Measurements from ENCODE around the gene KIF21A. TPM values are rescaled to one million over a fixed set of nuclear protein-coding genes. Genes with fewer than 3 reads are reported as not detected.

The KIF21A gene, protein sequence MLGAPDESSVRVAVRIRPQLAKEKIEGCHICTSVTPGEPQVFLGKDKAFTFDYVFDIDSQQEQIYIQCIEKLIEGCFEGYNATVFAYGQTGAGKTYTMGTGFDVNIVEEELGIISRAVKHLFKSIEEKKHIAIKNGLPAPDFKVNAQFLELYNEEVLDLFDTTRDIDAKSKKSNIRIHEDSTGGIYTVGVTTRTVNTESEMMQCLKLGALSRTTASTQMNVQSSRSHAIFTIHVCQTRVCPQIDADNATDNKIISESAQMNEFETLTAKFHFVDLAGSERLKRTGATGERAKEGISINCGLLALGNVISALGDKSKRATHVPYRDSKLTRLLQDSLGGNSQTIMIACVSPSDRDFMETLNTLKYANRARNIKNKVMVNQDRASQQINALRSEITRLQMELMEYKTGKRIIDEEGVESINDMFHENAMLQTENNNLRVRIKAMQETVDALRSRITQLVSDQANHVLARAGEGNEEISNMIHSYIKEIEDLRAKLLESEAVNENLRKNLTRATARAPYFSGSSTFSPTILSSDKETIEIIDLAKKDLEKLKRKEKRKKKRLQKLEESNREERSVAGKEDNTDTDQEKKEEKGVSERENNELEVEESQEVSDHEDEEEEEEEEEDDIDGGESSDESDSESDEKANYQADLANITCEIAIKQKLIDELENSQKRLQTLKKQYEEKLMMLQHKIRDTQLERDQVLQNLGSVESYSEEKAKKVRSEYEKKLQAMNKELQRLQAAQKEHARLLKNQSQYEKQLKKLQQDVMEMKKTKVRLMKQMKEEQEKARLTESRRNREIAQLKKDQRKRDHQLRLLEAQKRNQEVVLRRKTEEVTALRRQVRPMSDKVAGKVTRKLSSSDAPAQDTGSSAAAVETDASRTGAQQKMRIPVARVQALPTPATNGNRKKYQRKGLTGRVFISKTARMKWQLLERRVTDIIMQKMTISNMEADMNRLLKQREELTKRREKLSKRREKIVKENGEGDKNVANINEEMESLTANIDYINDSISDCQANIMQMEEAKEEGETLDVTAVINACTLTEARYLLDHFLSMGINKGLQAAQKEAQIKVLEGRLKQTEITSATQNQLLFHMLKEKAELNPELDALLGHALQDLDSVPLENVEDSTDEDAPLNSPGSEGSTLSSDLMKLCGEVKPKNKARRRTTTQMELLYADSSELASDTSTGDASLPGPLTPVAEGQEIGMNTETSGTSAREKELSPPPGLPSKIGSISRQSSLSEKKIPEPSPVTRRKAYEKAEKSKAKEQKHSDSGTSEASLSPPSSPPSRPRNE (N-terminal part only)
- total RNA-seq (10 to 100 TPM; 23.1 to 33.6 (median 29.8) TPM), polyA plus RNA-seq (10 to 100 TPM in 2 of 3 donors, 1 to 10 TPM in 1; 8.5 to 29.4 (median 15.7) TPM)
- long read RNA-seq, donor 1, partial matches to known transcripts, result 7 of 8 reads
- long read RNA-seq, donor 1, other reads (novel, unspliced or antisense), result 1 of 8 reads
- long read RNA-seq, donor 2, partial matches to known transcripts, result 23 of 30 reads
- long read RNA-seq, donor 2, other reads (novel, unspliced or antisense), result 7 of 30 reads

DNA sequence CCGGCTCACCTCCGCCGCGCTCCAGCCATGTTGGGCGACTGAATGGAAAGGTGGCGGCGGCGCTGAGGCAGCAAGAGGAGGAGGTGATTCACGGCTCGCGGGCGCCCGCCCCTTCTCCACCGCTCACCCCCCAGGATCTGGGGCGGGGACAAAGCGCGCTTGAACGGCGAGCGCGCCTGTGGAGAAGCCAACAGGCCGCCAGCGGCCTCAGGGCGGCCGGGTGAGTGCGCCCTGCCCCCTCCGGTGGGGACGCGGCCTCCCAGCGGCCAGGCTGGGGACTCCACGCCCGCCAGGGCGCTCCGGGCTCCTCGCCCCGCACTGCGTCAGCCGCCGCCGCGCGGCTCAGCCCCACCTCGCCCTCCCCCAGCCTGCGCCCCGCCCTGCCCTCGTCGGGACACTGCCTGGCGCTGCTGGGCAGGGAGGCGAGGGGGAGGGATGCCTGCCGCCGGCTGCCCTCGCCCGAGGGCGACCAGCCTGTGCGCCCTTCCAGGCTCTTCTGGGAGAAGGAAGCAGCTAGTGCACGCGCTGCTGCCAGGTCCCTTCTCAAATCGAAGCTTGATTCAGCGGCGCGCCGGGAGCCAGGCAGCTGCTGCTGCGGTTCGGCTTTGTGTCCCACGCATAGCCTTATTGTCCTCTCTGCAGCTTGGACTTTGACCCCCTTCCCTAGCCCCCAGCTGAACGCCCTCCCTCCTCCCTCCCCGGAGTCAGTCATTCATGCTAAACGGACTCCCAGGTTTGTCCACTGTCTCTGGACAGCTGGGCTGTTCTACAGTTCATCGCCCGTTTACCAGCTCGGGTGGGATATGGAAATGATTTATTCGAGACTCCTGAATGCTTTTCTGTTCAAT lies at the start of gene KIF21A:
Gene KIF21A, minus strand, starts transcription at position 40 of the 848 bp plus-strand sequence. CDS start 150 bp downstream, outside the sequence.
- peak; percentile 93 to 96 for DNase-seq
- TF ChIP-seq CTCF (IDR thresholded peaks at IDR 0.05), result peak; percentile 75
- Histone ChIP-seq H3K4me1 (peaks cover 23% of the 10 kb centered on the region), H3K36me3 (ENCODE audit: insufficient read depth in 1 of 2, low read depth in 1 of 2) (no peaks in the 10 kb centered on the region), H3K27ac (peak within 1 kb of the TSS; percentile 91), H3K27me3 (ENCODE audit: insufficient read depth in 3 of 3, low read length in 2 of 3) (no peaks in the 10 kb centered on the region), H3K4me3 (peak within 1 kb of the TSS; percentile 95), H3K9me3 (no peaks in the 10 kb centered on the region)
- ATAC-seq, result peak; percentile 93 to 98 (median 94)
- WGBS, 3 donors, result 0 to 2% (median 1%) methylated on average over 33 to 72 of the region's 72 CpGs
- intact Hi-C loops (cut with DNase I), result no loop called here

DNA sequence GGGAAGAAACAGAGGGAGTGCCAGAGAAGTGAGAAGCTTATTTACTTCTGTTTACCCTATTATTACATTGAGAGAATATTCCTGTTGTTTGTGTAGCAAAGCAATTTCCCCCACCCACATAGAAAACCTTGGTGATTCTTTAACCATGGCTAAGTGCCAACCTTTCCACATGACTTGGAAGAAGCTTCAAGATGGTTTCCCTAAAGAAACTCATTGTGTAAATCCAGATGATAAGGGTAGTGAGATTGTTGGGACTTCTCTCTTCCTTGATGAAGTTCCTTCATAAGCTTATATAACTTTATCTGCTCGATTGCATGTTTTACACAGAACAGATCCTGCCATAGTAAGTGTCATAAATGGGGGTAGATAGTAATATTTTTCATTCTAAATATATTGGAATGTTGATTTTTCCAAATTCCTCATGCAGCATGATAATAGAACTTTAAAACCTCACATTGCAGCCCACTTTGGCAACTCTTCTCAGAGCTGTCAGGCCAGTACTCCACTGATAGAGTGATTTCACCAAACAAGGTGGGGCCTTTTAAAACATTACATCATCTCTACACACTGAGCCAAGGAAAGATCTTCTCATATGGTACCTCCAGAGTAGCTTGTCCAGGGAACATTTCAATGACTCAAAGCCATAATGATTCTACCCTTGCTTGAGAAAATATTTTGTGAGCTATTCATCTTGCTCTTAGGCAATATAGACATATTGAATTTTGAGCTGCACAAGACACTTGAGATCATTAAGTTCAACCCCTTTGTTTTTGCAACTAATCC lies 47.8 kb upstream of the KIF21A start:
- no peaks in the 10 kb centered on the region for H3K27me3 ChIP-seq (ENCODE audit: insufficient read depth in 3 of 3, low read length in 2 of 3)
- H3K27ac ChIP-seq, result no peak overlapping the region
- intact Hi-C loops (cut with DNase I), result no loop called here
- H3K4me3 ChIP-seq, result no peak overlapping the region
- ATAC-seq, result peak; percentile 30 to 56 (median 40)
- H3K36me3 ChIP-seq (ENCODE audit: insufficient read depth in 1 of 2, low read depth in 1 of 2), result no peaks in the 10 kb centered on the region
- DNase-seq, result no peak
- H3K4me1 ChIP-seq, result no peaks in the 10 kb centered on the region
- no peaks in the 10 kb centered on the region for H3K9me3 ChIP-seq
- TF ChIP-seq CTCF (IDR thresholded peaks at IDR 0.05), result no peak
- WGBS, 3 donors, result 71 to 81% (median 76%) methylated on average over 1 of the region's 1 CpG

DNA sequence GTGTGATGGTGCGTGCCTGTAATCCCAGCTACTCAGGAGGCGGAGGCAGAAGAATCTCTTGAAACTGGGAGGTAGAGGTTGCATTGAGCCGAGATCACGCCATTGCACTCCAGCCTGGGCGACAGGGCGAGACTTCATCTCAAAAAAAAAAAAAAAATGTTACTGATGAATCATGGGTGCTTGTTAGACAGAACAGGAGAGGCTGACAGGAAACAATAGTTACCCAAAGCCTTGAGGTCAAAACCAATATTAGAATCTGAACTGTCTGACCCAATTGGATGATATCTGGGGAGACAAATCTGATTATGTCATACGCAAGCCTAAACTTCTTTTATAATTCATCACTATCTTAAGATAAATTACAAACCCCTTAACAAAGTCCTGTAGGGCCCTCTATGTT lies 40.7 kb upstream of the KIF21A start:
- no peak for DNase-seq
- no peak for ATAC-seq
- no peaks in the 10 kb centered on the region for H3K36me3 ChIP-seq (ENCODE audit: insufficient read depth in 1 of 2, low read depth in 1 of 2)
- intact Hi-C loops (cut with DNase I), result no loop called here
- no peak overlapping the region for H3K4me3 ChIP-seq
- H3K9me3 ChIP-seq, result no peaks in the 10 kb centered on the region
- 88 to 92% (median 91%) methylated on average over 7 of the region's 7 CpGs for WGBS, 3 donors
- H3K4me1 ChIP-seq, result no peaks in the 10 kb centered on the region
- TF ChIP-seq CTCF (IDR thresholded peaks at IDR 0.05), result no peak
- H3K27me3 ChIP-seq (ENCODE audit: insufficient read depth in 3 of 3, low read length in 2 of 3), result no peaks in the 10 kb centered on the region
- no peak overlapping the region for H3K27ac ChIP-seq
